HEK293 (cell line): ENCODE measurements around the gene SERINC5.

Experiments
- CTCF ChIA-PET: fragments of 350-600 bp; formaldehyde crosslinking; extraction: SDS; loops from one replicate; lab custom pipeline; 2021; ENCODE audit warnings: antibody characterized with exemption; lab: Yijun Ruan, JAX
- POLR2A ChIA-PET: fragments of 300-600 bp; formaldehyde crosslinking; extraction: SDS; loops from one replicate; lab custom pipeline; 2020; ENCODE audit warnings: antibody characterized with exemption, inconsistent platforms; lab: Yijun Ruan, JAX
- H3K27ac ChIP-seq: fragments of 200-500 bp; sonication (Bioruptor generic); 2 replicates; pipeline ENCODE4 v1.5.1; 2014; ENCODE audit warnings: low read depth, low read length, control low read depth, inconsistent platforms; ENCODE audit errors: extremely low read depth
- H3K36me3 ChIP-seq, 2 experiments: fragments of 200-500 bp in 1 of 2; sonication (Bioruptor generic) in 1 of 2; 1 replicate in 1 of 2; 2 replicates in 1 of 2; pipeline ENCODE4 v1.5.1; 2014 to 2017; ENCODE audit warnings: inconsistent platforms in 2 of 2, low read length in 2 of 2; ENCODE audit not compliant: control insufficient read depth in 2 of 2, insufficient read depth in 1 of 2
- H3K4me1 ChIP-seq: fragments of 200-500 bp; sonication (Bioruptor generic); 2 replicates; pipeline ENCODE4 v1.5.1; 2014; ENCODE audit warnings: mild to moderate bottlenecking, low read length, inconsistent platforms; ENCODE audit not compliant: control insufficient read depth, insufficient read depth
- H3K4me3 ChIP-seq: 2 replicates; pipeline ENCODE4 v1.5.1; 2011; ENCODE audit warnings: low read depth, mild to moderate bottlenecking, control low read depth, low read length, moderate library complexity
- H3K9me3 ChIP-seq: fragments of 200-500 bp; sonication (Bioruptor generic); 2 replicates; pipeline ENCODE4 v1.5.1; 2014; ENCODE audit warnings: low read depth, low read length, inconsistent platforms; ENCODE audit not compliant: control insufficient read depth, insufficient read depth
- BCL11A ChIP-seq: fragments of 450-650 bp; formaldehyde crosslinking; IDR thresholded peaks from 2 replicates; pipeline ENCODE4 v1.5.1; 2016; ENCODE audit warnings: low read depth, missing biosample characterization, missing genetic modification characterization
- GLIS2 ChIP-seq: fragments of 450-650 bp; formaldehyde crosslinking; IDR thresholded peaks from 2 replicates; pipeline ENCODE4 v1.5.1; 2016; ENCODE audit warnings: missing biosample characterization, missing genetic modification characterization
- KLF16 ChIP-seq: fragments of 450-650 bp; formaldehyde crosslinking; IDR thresholded peaks from 2 replicates; pipeline ENCODE4 v1.5.1; 2017; ENCODE audit warnings: missing biosample characterization, missing genetic modification characterization
- KLF17 ChIP-seq: fragments of 450-650 bp; formaldehyde crosslinking; IDR thresholded peaks from 2 replicates; pipeline ENCODE4 v1.5.1; 2016; ENCODE audit warnings: missing biosample characterization, missing genetic modification characterization
- TRIM28 ChIP-seq: IDR thresholded peaks from 2 replicates; pipeline ENCODE4 v1.6.1; 2011; ENCODE audit warnings: low read length, control low read depth, borderline replicate concordance
- ZBTB10 ChIP-seq: fragments of 450-650 bp; formaldehyde crosslinking; IDR thresholded peaks from 2 replicates; pipeline ENCODE4 v1.5.1; 2016; ENCODE audit warnings: missing biosample characterization, missing genetic modification characterization
- ZFP3 ChIP-seq: fragments of 450-650 bp; formaldehyde crosslinking; IDR thresholded peaks from 2 replicates; pipeline ENCODE4 v1.5.1; 2016; ENCODE audit warnings: low read depth, missing biosample characterization, missing genetic modification characterization
- ZNF146 ChIP-seq: fragments of 450-650 bp; formaldehyde crosslinking; IDR thresholded peaks from 2 replicates; pipeline ENCODE4 v1.5.1; 2016; ENCODE audit warnings: missing biosample characterization, missing genetic modification characterization
- ZNF214 ChIP-seq: fragments of 450-650 bp; formaldehyde crosslinking; IDR thresholded peaks from 2 replicates; pipeline ENCODE4 v1.5.1; 2017; ENCODE audit warnings: missing biosample characterization, mild to moderate bottlenecking, missing genetic modification characterization, borderline replicate concordance
- ZNF324 ChIP-seq: fragments of 450-650 bp; formaldehyde crosslinking; IDR thresholded peaks from 2 replicates; pipeline ENCODE4 v1.5.1; 2016; ENCODE audit warnings: missing biosample characterization, missing genetic modification characterization
- ZNF398 ChIP-seq: fragments of 450-650 bp; formaldehyde crosslinking; IDR thresholded peaks from 2 replicates; pipeline ENCODE4 v1.5.1; 2017; ENCODE audit warnings: missing biosample characterization, missing genetic modification characterization
- ZNF518A ChIP-seq: fragments of 450-650 bp; formaldehyde crosslinking; conservative IDR thresholded peaks from 2 replicates; pipeline ENCODE4 v1.5.1; 2016; ENCODE audit warnings: low read depth, missing biosample characterization, missing genetic modification characterization
- ZNF571 ChIP-seq: fragments of 450-650 bp; formaldehyde crosslinking; IDR thresholded peaks from 2 replicates; pipeline ENCODE4 v1.5.0; 2017; ENCODE audit warnings: missing biosample characterization, missing genetic modification characterization
- ZNF654 ChIP-seq: fragments of 450-650 bp; formaldehyde crosslinking; IDR thresholded peaks from 2 replicates; pipeline ENCODE4 v1.5.1; 2016; ENCODE audit warnings: low read depth, missing biosample characterization, missing genetic modification characterization
- ZNF670 ChIP-seq: fragments of 450-650 bp; formaldehyde crosslinking; IDR thresholded peaks from 2 replicates; pipeline ENCODE4 v1.5.1; 2016; ENCODE audit warnings: missing biosample characterization, missing genetic modification characterization, low read depth
- ZSCAN18 ChIP-seq: fragments of 450-650 bp; formaldehyde crosslinking; IDR thresholded peaks from 2 replicates; pipeline ENCODE4 v1.5.1; 2016; ENCODE audit warnings: missing biosample characterization, missing genetic modification characterization

SERINC5 gene

GRCh38 chr5:80211327-80211726 lies 44.5 kb downstream of the SERINC5 start:
- ChIA-PET CTCF (no interaction called here), POLR2A (no interaction called here)
- no peaks in the 10 kb centered on the region for H3K4me1 ChIP-seq

GRCh38 chr5:80210014-80210413 lies 45.8 kb downstream of the SERINC5 start:
- no peaks in the 10 kb centered on the region for H3K9me3 ChIP-seq
- ChIA-PET POLR2A (no interaction called here), CTCF (interaction anchor here (0.7 kb wide), 1 partner anchor 98 kb away, joined by 3 read pairs; no protein-coding TSS in a partner anchor)
- no peak overlapping the region for H3K4me3 ChIP-seq
- H3K4me1 ChIP-seq: peaks cover 2% of the 10 kb centered on the region; the same call in 1 of the 2 replicates
- no peak overlapping the region for H3K27ac ChIP-seq
- no peaks in the 10 kb centered on the region for H3K36me3 ChIP-seq
- TF ChIP-seq ZFP3 (tag by site-specific recombination): no peak
- no peak for TF ChIP-seq GLIS2
- no peak for TF ChIP-seq ZNF670 (tag by site-specific recombination)
- TF ChIP-seq TRIM28: no peak
- no peak for TF ChIP-seq BCL11A (tag by site-specific recombination)
- no peak for TF ChIP-seq ZSCAN18 (tag by site-specific recombination)
- no peak for TF ChIP-seq ZNF214 (tag by site-specific recombination)
- TF ChIP-seq KLF16 (tag by site-specific recombination): no peak
- no peak for TF ChIP-seq ZNF146 (tag by site-specific recombination)
- no peak for TF ChIP-seq ZBTB10 (tag by site-specific recombination)
- TF ChIP-seq KLF17 (tag by site-specific recombination): no peak
- TF ChIP-seq ZNF654 (tag by site-specific recombination): no peak
- no peak for TF ChIP-seq ZNF571 (tag by site-specific recombination)

More at GRCh38 chr5:80211327-80211726, 44.5 kb downstream of the SERINC5 start:
- Histone ChIP-seq H3K27ac (no peak overlapping the region), H3K4me3 (no peak overlapping the region), H3K9me3 (no peaks in the 10 kb centered on the region), H3K36me3 (no peaks in the 10 kb centered on the region)
- no peak for TF ChIP-seq ZNF324 (tag by site-specific recombination)
- no peak for TF ChIP-seq ZNF398 (tag by site-specific recombination)
- TF ChIP-seq ZNF518A: no peak
